ENCODE measurements around the gene GMIP. TPM values are rescaled to one million over a fixed set of nuclear protein-coding genes. Genes with fewer than 3 reads are reported as not detected.

GMIP gene
- polyA plus RNA-seq, 3 donors from 2014 or later, result 38.9 to 84.4 (median 40.0) TPM

- Mint-ChIP-seq H3K27ac (no peak overlapping the region), H3K4me1 (peaks cover 1 to 5% of the 10 kb centered on the region in 2 donors), H3K36me3 (peaks cover 15 to 21% (median 18%) of the 10 kb centered on the region in 3 donors), H3K9me3 (no peaks in the 10 kb centered on the region), H3K27me3 (ENCODE audit: low read depth in 3 of 3) (peaks cover 0 to 6% (median 2%) of the 10 kb centered on the region in 3 donors), H3K4me3 (no peak overlapping the region)
- no peak for DNase-seq
Observed at GRCh38 chr19:19655051-19655594, 11.7 kb upstream of the GMIP start.

DNA sequence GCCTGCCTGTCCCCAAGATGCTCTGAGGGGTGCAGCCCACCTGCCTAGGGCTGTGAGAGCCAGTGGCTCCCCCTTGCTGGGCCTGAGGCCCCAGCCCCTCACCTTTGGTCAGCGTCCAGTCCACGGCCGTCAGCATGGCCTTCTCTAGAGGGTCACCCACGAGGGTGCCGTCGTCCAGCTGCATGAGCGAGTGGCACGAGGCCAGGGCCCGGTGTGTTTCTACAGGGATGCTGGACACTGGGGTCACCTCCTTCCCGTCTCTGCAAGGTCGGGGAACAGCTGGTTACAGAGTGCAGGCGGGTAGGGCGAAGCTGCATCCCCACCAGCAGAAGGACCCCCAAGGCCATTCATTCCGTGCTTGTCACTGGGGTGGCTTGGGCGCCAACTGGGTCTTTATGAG, 11.0 kb upstream of the GMIP start:
- DNase-seq, result no peak
- H3K4me1 Mint-ChIP-seq, result peaks cover 1 to 5% of the 10 kb centered on the region in 2 donors
- H3K9me3 Mint-ChIP-seq, result no peaks in the 10 kb centered on the region

DNA sequence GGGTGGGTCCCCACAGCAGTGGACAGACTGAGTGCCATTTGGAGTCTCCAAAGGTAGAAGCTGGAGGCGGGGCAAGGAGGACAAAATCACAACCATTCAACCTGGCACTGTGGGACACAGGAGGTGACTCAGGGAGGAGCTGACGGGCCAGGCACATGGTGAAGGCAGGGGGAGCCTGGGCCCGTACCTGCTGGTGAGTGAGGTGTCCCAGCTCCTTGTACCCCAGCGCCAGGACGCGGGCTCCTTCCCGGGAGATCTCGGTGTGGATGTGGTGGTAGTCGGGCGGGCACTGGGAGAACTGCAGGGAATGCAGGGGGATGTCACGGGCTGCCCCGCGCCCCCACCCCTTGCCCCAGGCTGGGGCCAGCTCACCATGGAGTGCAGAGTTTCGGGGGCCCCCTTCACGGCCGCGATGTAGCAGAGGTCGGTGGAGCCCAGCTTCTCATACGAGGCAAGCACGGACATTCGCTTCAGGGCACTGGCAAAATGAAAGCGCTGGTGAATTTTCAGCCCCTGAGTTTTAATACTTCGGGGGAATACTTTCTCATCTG, 10.2 kb upstream of the GMIP start:
- Mint-ChIP-seq H3K27me3 (ENCODE audit: low read depth in 3 of 3) (peaks cover 0 to 6% (median 2%) of the 10 kb centered on the region in 3 donors), H3K4me1 (peaks cover 1 to 5% of the 10 kb centered on the region in 2 donors), H3K27ac (no peak overlapping the region), H3K36me3 (peaks cover 18 to 21% (median 18%) of the 10 kb centered on the region in 3 donors), H3K4me3 (no peak overlapping the region), H3K9me3 (no peaks in the 10 kb centered on the region)
- no peak for DNase-seq

More for the DNA sequence above, 11.0 kb upstream of the GMIP start:
- Mint-ChIP-seq H3K27ac (peak overlapping the region in 1 of 6 donors; percentile 69), H3K27me3 (ENCODE audit: low read depth in 3 of 3) (peaks cover 0 to 6% (median 2%) of the 10 kb centered on the region in 3 donors), H3K4me3 (no peak overlapping the region), H3K36me3 (peaks cover 15 to 21% (median 18%) of the 10 kb centered on the region in 3 donors)

DNA sequence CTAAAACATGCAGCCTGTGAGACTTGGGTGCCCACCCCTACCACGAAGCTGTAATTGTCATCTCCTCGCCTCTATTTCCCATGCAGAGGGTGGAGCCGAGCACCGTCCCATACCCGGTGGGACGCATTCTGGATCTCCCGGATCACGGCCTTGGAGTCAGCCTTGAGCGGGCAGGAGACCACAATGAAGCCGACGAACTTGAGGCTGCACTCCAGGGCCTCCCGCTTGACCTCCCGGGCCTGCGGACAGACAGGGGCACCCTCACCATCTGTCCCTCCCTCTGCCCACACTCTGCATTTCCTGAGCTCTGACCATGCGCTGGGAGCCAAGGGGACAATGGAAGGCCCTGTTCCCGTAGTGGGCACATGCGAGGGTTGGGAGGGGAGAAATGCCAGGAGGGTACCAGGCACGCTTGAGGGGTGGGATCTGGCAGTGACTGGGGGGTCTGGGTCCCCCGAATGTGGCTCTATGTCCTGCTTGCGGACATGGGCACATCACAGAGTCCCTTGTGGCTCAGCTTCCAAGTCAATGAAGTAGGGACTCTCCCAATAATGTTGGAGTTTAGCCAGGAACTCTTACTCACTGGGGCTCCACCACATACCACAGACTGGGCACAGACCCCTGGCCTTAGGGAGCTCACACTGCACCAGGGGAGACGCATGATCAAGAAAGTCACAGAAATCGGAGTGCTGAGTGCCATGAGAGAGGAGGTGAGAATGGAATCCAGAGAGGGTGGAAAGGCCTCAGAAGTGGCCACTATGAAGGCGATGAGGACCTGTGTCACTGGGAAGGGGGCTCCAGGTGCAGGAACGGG, 9.2 kb upstream of the GMIP start:
- H3K9me3 Mint-ChIP-seq, result no peaks in the 10 kb centered on the region
- peaks cover 1 to 4% (median 2%) of the 10 kb centered on the region in 3 donors for H3K27me3 Mint-ChIP-seq (ENCODE audit: low read depth in 3 of 3)
- H3K4me3 Mint-ChIP-seq, result no peak overlapping the region
- no peak for DNase-seq
- no peak overlapping the region for H3K27ac Mint-ChIP-seq
- peaks cover 0 to 1% of the 10 kb centered on the region in 2 donors for H3K4me1 Mint-ChIP-seq
- H3K36me3 Mint-ChIP-seq, result peaks cover 11 to 18% (median 16%) of the 10 kb centered on the region in 3 donors

- H3K4me1 Mint-ChIP-seq, result peaks cover 0 to 1% of the 10 kb centered on the region in 2 donors
- H3K27me3 Mint-ChIP-seq (ENCODE audit: low read depth in 3 of 3), result peaks cover 0 to 4% (median 2%) of the 10 kb centered on the region in 3 donors
- H3K36me3 Mint-ChIP-seq, result peaks cover 11 to 18% (median 16%) of the 10 kb centered on the region in 3 donors
- H3K4me3 Mint-ChIP-seq, result no peak overlapping the region
- H3K27ac Mint-ChIP-seq, result no peak overlapping the region
- DNase-seq, result no peak
- no peaks in the 10 kb centered on the region for H3K9me3 Mint-ChIP-seq
Observed at GRCh38 chr19:19651076-19651475, 7.6 kb upstream of the GMIP start.

GRCh38 chr19:19650331-19650730, 6.9 kb upstream of the GMIP start:
- Mint-ChIP-seq H3K27ac (no peak overlapping the region), H3K27me3 (ENCODE audit: low read depth in 3 of 3) (peaks cover 0 to 4% (median 2%) of the 10 kb centered on the region in 3 donors), H3K36me3 (peaks cover 11 to 18% (median 16%) of the 10 kb centered on the region in 3 donors), H3K4me1 (peaks cover 0 to 1% of the 10 kb centered on the region in 2 donors), H3K9me3 (no peaks in the 10 kb centered on the region), H3K4me3 (no peak overlapping the region)
- DNase-seq, result no peak

- peaks cover 7 to 15% (median 12%) of the 10 kb centered on the region in 3 donors for H3K36me3 Mint-ChIP-seq
Observed at GRCh38 chr19:19649580-19649995, 6.1 kb upstream of the GMIP start.

GRCh38 chr19:19649155-19649554, 5.7 kb upstream of the GMIP start:
- peak overlapping the region in 1 of 6 donors; percentile 42 for H3K27ac Mint-ChIP-seq

More at GRCh38 chr19:19649580-19649995, 6.1 kb upstream of the GMIP start:
- DNase-seq, result no peak
- Mint-ChIP-seq H3K27me3 (ENCODE audit: low read depth in 3 of 3) (peaks cover 0 to 4% (median 2%) of the 10 kb centered on the region in 3 donors), H3K9me3 (no peaks in the 10 kb centered on the region), H3K4me3 (no peak overlapping the region), H3K27ac (no peak overlapping the region), H3K4me1 (peaks cover 0 to 1% of the 10 kb centered on the region in 2 donors)

GRCh38 chr19:19647037-19647835, 3.8 kb upstream of the GMIP start:
- Mint-ChIP-seq H3K36me3 (peaks cover 0 to 4% (median 4%) of the 10 kb centered on the region in 3 donors), H3K27me3 (ENCODE audit: low read depth in 3 of 3) (peaks cover 2 to 14% (median 9%) of the 10 kb centered on the region in 3 donors), H3K4me1 (peaks cover 13 to 14% of the 10 kb centered on the region in 2 donors), H3K27ac (no peak overlapping the region), H3K9me3 (no peaks in the 10 kb centered on the region), H3K4me3 (no peak overlapping the region)
- DNase-seq, result no peak

More at GRCh38 chr19:19649155-19649554, 5.7 kb upstream of the GMIP start:
- H3K9me3 Mint-ChIP-seq, result no peaks in the 10 kb centered on the region
- H3K4me3 Mint-ChIP-seq, result no peak overlapping the region
- DNase-seq, result no peak
- peaks cover 0 to 1% of the 10 kb centered on the region in 2 donors for H3K4me1 Mint-ChIP-seq
- H3K36me3 Mint-ChIP-seq, result peaks cover 7 to 15% (median 12%) of the 10 kb centered on the region in 3 donors
- peaks cover 0 to 4% (median 2%) of the 10 kb centered on the region in 3 donors for H3K27me3 Mint-ChIP-seq (ENCODE audit: low read depth in 3 of 3)

DNA sequence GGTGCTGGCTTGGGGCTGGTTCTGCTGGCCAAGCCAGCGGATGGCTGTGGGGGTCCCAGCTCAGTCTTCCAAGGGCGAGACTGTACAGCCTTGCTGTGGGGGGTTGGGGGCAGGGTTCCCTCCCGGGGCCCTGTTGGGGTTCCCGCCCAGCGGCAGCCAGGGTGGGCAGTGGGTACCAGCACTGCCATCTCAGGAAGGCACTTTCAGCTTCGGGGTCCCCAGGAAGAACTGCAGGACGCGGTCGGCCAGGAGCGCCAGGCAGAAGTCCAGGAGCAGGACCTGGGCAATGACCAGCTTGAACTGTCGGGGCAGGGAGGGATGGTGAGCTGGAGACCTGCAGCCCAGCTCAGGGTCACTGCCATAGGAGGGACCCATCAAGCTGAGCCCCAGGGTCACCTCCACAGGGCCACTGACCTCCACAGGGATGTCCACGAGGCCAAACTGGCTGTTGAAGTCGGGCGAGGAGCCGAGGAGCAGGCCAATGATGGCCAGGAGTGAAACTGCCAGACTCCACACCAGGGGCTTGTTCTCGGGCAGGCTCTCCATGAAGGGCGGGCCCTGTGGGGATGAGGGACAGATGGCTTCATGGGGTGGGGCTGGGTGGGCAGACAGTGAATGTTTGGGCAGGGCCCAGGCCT, 1.9 kb upstream of the GMIP start:
- peaks cover 0 to 4% (median 0%) of the 10 kb centered on the region in 3 donors for H3K36me3 Mint-ChIP-seq
- no peaks in the 10 kb centered on the region for H3K9me3 Mint-ChIP-seq
- peaks cover 2 to 13% (median 9%) of the 10 kb centered on the region in 3 donors for H3K27me3 Mint-ChIP-seq (ENCODE audit: low read depth in 3 of 3)
- peak overlapping the region in 2 of 6 donors; percentile 16 to 50 for H3K27ac Mint-ChIP-seq
- no peak for DNase-seq
- H3K4me1 Mint-ChIP-seq, result peaks cover 20% of the 10 kb centered on the region in 2 donors
- H3K4me3 Mint-ChIP-seq, result no peak overlapping the region

- peaks cover 2 to 11% (median 9%) of the 10 kb centered on the region in 3 donors for H3K27me3 Mint-ChIP-seq (ENCODE audit: low read depth in 3 of 3)
- peak overlapping the region; percentile 94 to 98 (median 96) for H3K27ac Mint-ChIP-seq
- peaks cover 20 to 23% of the 10 kb centered on the region in 2 donors for H3K4me1 Mint-ChIP-seq
- DNase-seq, result no peak
- no peaks in the 10 kb centered on the region for H3K9me3 Mint-ChIP-seq
- no peaks in the 10 kb centered on the region for H3K36me3 Mint-ChIP-seq
- H3K4me3 Mint-ChIP-seq, result peak overlapping the region; percentile 95 to 99 (median 98)
Observed at GRCh38 chr19:19644054-19644388, 564 bp upstream of the GMIP start.

DNA sequence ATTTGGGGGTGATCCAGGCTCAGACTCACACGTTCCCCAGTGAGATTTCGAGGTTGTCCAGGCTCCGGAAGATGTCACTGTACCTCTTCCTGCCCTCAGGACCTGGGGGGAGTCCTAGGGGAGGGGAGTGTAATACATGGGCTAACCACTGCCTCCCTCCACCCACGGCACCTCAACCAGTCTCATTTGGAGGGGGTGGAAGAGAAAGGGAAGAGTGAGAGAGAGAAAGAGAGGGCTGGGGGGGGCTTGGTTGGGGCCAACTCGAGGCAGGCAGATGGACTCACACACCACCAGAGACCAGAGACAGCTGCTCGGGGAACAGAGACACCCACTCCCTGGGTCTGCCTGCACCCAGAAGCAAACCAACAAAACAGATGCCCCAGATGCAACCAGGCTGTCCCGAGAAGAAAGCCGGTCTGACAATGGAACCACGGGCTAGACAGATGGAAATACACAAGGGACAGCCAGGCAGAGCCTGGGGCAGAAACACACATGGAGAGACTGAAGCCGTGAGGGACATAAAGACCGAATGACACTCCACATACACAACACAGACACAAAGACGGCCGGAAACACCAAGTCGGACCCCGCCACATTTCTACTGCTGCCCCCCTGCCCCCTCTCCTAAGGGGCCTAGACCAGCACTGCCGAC, 825 bp downstream of the GMIP start:
- Mint-ChIP-seq H3K27me3 (ENCODE audit: low read depth in 3 of 3) (peaks cover 2 to 11% (median 8%) of the 10 kb centered on the region in 3 donors), H3K9me3 (no peaks in the 10 kb centered on the region), H3K36me3 (peaks cover 0 to 4% (median 0%) of the 10 kb centered on the region in 3 donors), H3K4me3 (peak overlapping the region; percentile 95 to 99 (median 98)), H3K4me1 (peaks cover 20 to 23% of the 10 kb centered on the region in 2 donors), H3K27ac (peak overlapping the region; percentile 94 to 98 (median 96))
- peak; percentile 58 to 68 (median 63) for DNase-seq
